Stimulated activated CD4-positive, alpha-beta T cell treated with anti-CD3 and anti-CD28 coated beads, Interleukin-15, amount 100 ng/mL, for 48 hours (primary cell): ENCODE results near the gene HPS1.

Source experiments
- DNase-seq, 2 donors: peaks; one replicate each; pipeline ENCODE4 v3.0.0-alpha.2; 2020; ENCODE audit warnings: low read depth in 2 of 2

Gene HPS1

DNA sequence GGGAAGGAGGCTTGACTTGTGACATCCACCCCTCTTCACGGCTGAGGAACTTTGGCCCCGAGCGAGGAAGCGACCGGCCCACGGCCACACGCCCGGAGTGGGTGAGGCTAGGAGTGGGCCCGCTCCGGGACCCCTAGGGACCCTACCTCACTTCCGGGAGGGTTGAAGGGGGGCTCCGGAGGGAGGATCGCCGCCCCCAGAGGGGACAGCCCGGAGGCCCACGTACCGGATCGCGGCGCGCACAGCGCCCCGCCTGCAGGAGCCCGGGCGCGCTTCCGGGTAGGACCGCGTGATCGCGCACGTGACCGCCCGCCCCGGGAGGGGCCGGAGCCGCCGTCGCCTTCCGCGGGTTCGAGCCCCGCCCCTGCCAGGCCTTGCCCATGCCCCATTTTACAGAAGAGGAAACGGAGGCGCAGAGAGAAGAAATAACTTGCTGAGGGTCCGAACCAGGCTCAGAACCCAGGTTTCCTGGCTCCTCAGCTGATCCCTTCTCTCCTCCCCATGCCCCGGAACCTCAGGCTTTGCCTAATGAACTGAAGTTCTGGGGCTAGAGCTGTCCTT, at the start of gene HPS1:
TSS of gene HPS1 (minus strand) at position 275 of the 561 bp plus-strand sequence. CDS start 3,695 bp downstream, outside the sequence.
- peak; percentile 57 to 82 for DNase-seq

DNA sequence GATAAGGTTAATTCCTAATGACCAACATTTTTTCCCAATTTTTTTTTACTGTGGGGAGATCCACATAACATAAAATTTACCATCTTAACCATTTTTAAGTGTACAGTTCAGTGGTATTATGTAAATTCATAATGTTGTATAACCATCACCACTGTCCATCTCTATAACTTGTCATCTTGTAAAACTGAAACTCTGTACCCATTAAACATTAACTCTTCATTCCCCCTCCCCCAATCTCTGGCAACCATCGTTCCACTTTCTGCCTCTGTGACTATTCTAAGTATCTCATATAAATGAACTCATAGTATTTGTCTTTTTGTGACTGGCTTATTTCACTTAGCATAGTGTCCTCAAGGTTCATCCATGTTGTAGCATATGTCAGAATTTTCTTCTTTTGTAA, 46.0 kb upstream of the HPS1 start:
- no peak for DNase-seq

- DNase-seq = no peak
Observed at GRCh38 chr10:98489561-98490481, 43.1 kb upstream of the HPS1 start.

DNA sequence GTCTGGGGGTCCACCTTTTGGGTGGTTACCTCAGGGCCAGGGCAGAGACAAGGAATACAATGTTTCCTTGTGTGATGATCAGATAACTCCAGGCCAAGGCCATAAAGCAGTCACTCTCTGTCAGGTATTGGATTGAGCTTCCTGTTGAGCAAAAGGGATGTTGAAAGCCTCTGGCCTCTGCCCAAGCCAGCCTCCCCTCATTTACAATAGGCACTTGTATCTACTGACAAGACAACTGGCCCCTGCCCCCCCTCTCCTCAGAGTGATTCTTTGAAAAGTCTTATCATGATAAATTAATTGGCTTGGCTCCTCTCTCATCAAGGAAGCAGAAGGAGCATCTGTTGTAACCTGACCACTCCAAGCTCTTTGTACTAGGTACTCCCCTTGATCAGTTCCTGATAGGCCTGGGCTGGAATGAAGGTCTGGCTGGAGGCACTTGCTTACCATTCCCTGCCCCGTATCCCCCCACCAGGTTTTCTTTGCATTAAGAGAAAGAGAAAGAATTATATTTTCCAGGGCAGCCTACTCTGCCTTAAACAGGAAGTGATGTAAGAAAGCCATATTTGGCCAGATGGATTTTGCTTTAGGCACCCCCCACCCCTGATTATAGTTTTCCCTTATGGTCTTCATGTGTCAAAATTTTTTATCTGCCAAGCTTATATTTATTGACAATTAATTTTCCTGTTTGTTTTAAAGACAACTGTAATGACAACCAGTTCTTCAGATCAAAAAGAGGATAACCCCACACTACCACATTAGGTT, 42.1 kb upstream of the HPS1 start:
- no peak for DNase-seq

DNA sequence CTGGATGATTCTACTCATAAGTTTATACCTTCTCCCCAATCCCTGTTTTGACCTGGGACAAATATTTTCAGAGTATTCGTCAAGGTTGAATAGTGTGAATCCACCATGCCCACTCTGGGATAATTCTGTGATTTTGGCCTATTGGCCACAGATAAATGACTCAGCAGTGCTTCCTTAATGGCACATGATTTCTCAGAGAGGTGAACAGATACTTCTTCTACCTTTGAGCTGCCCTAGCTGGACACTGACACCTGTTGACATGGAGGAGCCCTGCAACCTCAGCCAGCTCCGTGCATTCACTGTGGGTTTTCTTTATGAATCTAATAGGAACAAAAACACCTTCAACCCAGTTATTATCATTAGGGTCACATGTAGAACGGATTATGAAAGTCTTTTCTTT, 40.9 kb upstream of the HPS1 start:
- no peak for DNase-seq

- no peak for DNase-seq
Observed at GRCh38 chr10:98486421-98486820, 39.7 kb upstream of the HPS1 start.

DNA sequence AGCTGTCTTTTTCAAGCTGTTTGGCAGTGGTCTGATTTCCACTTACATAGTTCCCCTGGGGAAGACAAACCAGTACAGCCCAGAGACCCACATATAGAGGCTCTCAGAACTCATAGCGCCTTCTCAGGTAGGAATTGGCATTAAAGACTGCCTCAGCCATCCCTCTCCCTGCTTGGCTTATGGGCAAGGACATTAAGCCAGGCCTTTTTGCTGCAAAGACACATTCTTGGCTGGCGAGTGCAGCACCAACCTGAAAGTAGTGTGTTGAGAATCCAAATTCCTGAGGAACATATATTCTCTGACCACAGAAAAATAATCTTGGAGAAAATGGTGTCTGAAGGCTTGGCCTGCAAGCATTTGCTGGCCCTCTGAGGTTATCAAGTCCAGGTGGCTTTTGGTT, 39.2 kb upstream of the HPS1 start:
- no peak for DNase-seq

GRCh38 chr10:98483658-98484057, 36.9 kb upstream of the HPS1 start:
- DNase-seq = no peak

DNA sequence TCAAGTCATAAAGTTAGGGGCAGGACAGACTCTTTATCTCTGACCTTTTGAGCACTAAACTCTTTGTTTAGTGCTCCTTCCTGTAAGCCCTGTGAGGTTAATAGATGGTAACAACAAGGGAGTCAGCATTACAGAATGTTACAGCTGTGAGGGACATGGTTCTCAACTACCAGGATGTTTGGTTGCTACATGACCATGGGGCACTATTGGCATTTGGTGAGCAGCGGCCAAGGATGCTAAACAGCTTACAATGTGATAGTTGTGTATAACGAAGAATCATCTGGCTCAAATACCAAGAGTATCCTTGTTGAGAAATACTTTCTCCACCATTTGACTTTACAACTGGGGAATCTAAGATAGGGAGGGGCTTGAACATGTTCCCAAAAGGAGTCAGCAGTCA, 35.4 kb upstream of the HPS1 start:
- no peak for DNase-seq

- DNase-seq = no peak
Observed at GRCh38 chr10:98481404-98481945, 34.7 kb upstream of the HPS1 start.

DNA sequence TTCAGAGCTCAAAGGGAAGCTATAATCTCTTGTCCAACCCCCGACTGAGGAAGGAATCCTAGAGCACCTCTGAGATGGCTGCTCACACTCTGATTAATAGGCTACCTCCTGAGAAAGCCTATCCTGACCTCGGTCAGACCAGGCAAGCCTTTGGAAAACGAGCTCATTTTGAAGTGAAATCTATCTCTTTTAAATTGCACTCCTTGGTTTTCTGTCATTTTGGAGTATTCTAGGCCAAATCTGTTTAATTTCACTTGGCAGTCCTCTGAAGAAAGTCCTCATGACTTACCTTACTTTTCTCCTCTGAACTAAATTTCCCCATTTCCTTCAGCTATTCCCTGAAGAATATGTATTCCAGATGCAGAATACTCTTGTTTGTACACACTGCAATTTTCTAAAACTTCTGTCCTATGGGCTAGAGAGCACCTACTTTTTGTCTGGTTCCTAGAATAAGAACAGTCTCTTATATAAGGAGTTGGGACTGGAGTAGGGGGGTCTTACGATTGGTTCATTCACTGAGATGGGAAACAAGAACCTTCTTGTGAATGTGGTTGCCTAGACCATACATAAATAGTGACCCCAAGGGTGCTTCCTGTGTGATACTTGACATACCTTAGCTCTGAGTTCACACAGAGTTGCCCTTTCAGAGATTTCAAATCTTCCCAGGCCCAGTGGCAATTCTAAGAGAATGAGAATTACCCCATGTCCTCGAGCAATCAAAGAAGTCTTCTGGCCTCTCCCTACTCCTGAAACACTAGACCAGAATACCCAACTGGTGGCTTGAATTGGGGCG, 31.9 kb upstream of the HPS1 start:
- no peak for DNase-seq

- DNase-seq = no peak
Observed at GRCh38 chr10:98477861-98478260, 31.1 kb upstream of the HPS1 start.

DNA sequence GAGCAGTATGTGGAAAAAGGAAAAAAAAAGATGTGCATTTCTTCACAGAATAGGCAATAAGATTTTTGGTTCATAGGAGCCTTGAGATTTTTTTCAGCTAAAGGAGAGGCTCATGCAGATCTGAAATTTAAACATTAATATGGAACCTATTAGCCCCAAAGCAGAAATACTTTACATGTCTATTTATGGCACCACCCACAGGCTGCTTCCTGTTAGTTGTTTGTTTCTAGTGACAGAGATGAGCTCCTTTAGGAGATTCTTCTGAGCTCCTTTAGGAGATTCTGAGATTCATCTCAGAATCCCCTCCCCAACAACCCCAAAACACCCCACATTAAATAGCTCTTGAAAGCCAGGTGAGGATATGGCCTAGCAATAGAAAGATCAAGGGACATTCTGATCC, 27.9 kb upstream of the HPS1 start:
- DNase-seq = no peak

GRCh38 chr10:98472196-98472595, 25.5 kb upstream of the HPS1 start:
- no peak for DNase-seq

DNA sequence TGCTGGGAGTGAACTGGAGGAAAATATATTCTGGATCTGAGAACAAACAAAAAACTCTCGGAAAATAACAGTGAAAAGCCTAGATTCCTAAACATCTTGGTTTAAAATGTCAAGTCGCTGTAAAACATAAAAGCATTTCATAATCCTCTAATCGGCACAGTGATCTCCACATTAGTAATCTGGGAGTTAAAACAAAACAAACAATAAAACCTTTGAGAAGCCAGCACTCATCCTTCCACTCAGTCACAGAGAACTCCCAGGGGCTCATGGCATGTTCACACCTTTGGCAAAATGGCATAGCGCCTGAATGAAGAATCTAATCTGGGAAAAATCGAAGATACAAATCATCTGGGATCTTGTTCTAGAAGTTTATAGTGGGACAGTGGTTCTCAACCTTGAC, 24.1 kb upstream of the HPS1 start:
- no peak for DNase-seq

GRCh38 chr10:98469001-98469931, 22.5 kb upstream of the HPS1 start:
- no peak for DNase-seq

- peak; percentile 43 to 47 for DNase-seq
Observed at GRCh38 chr10:98467506-98468318, 21.0 kb upstream of the HPS1 start.

GRCh38 chr10:98466861-98467505, 20.2 kb upstream of the HPS1 start:
- DNase-seq = no peak

DNA sequence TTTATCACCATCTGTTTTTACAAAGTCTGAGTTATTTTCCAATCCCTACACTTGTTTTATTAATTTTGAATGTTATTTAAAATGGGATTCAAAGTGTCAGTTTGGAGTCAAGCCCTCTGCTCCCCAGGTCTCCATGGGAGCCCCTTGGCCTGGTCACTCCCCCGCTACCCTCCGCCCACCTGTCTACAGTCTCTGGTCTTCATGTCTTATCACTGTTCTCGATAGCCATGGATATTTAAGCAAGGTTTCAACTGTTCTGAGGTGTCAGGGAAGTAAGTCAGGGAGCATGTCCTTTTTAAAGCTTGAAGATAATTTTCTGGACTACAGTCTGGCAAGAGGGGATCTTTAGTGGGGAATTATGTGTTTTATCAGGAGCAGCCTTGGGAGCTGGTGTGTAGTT, 19.1 kb upstream of the HPS1 start:
- no peak for DNase-seq
